ENCODE data around the gene PRR33.

Gene PRR33

DNA sequence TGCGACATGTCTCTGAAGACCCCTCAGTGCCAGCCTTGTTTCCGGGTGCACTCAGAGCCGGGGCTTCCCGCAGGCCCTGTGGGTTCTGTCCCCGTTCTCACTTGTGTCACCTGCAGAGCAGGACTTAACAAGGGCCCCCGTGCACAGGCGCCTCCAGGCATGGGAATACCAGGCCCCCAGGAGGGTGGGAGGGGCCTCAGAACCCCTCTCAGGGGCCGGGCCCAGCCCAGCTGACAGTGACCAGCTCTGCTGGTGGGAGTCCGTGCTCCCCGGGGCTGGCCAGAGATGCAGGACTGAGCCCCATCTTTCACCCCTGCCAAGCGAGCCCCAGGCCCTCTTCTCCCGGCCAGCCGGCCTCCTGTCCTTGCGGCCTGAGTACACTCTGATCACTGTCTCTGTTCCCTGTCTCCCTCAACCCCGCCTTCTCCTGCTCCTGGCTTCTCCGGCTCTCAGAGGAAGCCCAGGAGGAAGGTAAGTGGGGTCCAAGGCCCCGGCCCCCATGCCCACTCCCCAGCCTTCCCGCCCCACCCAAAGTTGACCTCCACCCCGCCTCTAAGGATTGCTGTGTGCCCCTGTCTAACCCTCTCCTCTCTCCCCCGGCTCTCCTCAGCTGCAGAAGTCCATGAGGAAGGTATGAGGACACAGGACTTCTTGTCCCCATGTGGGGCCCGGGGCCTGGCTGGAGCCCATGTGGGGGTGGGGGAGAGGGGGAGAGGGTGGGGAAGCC lies 33.1 kb upstream of the PRR33 start:
- Histone ChIP-seq H2AFZ (ENCODE audit: low read length) (no peak overlapping the region), H3F3A (ENCODE audit: low read depth) (no peaks in the 10 kb centered on the region), H3K4me3 (ENCODE audit: low read length, poor library complexity, severe bottlenecking) (no peak overlapping the region), H3K9me2 (replicated peaks; ENCODE audit: low read depth, low read length) (no peaks in the 10 kb centered on the region), H3K79me2 (ENCODE audit: insufficient read depth, low read length) (no peaks in the 10 kb centered on the region), H3K4me2 (ENCODE audit: low read depth, low read length, poor library complexity, severe bottlenecking) (no peak overlapping the region), H3K9me3 (ENCODE audit: insufficient read depth, low read depth, low read length) (no peaks in the 10 kb centered on the region), H3K9ac (ENCODE audit: low read depth, low read length, poor library complexity, severe bottlenecking) (no peak overlapping the region), H3K4me1 (ENCODE audit: insufficient read depth, low read length, poor library complexity, severe bottlenecking) (peaks cover 5% of the 10 kb centered on the region), H3K36me3 (ENCODE audit: insufficient read depth, low read length) (no peaks in the 10 kb centered on the region), H4K20me1 (ENCODE audit: insufficient read depth, low read length, poor library complexity, severe bottlenecking) (no peaks in the 10 kb centered on the region), H3K27me3 (ENCODE audit: insufficient read depth, low read length, poor library complexity, severe bottlenecking) (no peaks in the 10 kb centered on the region)
- no peak for TF ChIP-seq EZH2phosphoT487 (IDR thresholded peaks at IDR 0.05; ENCODE audit: borderline replicate concordance)

- Histone ChIP-seq H3K27me3 (ENCODE audit: insufficient read depth, low read length, poor library complexity, severe bottlenecking) (no peaks in the 10 kb centered on the region), H3K36me3 (ENCODE audit: insufficient read depth, low read length) (no peaks in the 10 kb centered on the region), H3K4me1 (ENCODE audit: insufficient read depth, low read length, poor library complexity, severe bottlenecking) (peaks cover 5% of the 10 kb centered on the region), H3K4me2 (ENCODE audit: low read depth, low read length, poor library complexity, severe bottlenecking) (no peak overlapping the region), H2AFZ (ENCODE audit: low read length) (no peak overlapping the region), H3K9ac (ENCODE audit: low read depth, low read length, poor library complexity, severe bottlenecking) (no peak overlapping the region), H3K4me3 (ENCODE audit: low read length, poor library complexity, severe bottlenecking) (no peak overlapping the region), H3K9me2 (replicated peaks; ENCODE audit: low read depth, low read length) (no peaks in the 10 kb centered on the region), H4K20me1 (ENCODE audit: insufficient read depth, low read length, poor library complexity, severe bottlenecking) (no peaks in the 10 kb centered on the region), H3K79me2 (ENCODE audit: insufficient read depth, low read length) (no peaks in the 10 kb centered on the region), H3F3A (ENCODE audit: low read depth) (no peaks in the 10 kb centered on the region), H3K9me3 (ENCODE audit: insufficient read depth, low read depth, low read length) (no peaks in the 10 kb centered on the region)
- TF ChIP-seq, protein P1, sequence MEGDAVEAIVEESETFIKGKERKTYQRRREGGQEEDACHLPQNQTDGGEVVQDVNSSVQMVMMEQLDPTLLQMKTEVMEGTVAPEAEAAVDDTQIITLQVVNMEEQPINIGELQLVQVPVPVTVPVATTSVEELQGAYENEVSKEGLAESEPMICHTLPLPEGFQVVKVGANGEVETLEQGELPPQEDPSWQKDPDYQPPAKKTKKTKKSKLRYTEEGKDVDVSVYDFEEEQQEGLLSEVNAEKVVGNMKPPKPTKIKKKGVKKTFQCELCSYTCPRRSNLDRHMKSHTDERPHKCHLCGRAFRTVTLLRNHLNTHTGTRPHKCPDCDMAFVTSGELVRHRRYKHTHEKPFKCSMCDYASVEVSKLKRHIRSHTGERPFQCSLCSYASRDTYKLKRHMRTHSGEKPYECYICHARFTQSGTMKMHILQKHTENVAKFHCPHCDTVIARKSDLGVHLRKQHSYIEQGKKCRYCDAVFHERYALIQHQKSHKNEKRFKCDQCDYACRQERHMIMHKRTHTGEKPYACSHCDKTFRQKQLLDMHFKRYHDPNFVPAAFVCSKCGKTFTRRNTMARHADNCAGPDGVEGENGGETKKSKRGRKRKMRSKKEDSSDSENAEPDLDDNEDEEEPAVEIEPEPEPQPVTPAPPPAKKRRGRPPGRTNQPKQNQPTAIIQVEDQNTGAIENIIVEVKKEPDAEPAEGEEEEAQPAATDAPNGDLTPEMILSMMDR (conservative IDR thresholded peaks at IDR 0.05; ENCODE audit: low read length), result no peak
- TF ChIP-seq EZH2phosphoT487 (IDR thresholded peaks at IDR 0.05; ENCODE audit: borderline replicate concordance), result no peak
These were observed 32.5 kb upstream of the PRR33 start for GRCh38 chr11:1924181-1924580.

DNA sequence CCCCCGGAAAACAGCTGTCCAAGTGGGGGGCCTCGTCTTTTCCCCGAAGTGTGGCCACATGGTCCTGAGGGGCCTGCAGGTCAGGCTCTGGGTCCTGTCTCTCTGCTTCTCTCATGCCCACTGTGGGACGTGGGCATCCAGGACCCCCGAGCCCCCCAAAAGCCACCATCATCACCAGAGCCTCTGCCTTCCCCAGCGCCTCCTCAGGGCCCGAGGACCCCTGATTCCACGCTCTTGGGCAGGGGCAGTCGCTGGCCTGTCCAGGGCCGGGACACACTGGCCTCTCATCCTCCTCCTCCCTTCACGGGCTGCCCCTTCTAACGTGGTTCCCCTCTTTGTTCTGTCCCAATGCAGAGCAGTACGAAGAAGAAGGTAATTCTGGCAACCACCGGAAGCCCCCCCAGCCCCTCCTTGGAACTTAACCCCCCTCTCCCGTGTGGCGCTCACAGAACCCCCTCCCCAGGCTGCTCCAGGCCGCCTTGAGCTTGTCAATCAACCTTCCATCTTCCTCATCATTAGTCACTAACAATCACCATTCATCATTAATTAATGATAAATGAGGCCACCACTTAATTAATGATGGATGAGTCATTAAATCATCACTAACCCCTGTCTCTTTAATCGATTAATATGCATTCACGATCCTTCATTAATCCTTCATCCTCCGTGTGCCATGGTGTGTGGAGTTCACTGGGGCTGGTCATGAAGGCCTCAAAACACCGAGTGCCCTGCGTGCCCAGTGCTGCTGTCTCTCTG lies 31.7 kb upstream of the PRR33 start:
- no peaks in the 10 kb centered on the region for H3K79me2 ChIP-seq (ENCODE audit: insufficient read depth, low read length)
- H3K36me3 ChIP-seq (ENCODE audit: insufficient read depth, low read length), result no peaks in the 10 kb centered on the region
- H4K20me1 ChIP-seq (ENCODE audit: insufficient read depth, low read length, poor library complexity, severe bottlenecking), result no peaks in the 10 kb centered on the region
- no peaks in the 10 kb centered on the region for H3K9me2 ChIP-seq (replicated peaks; ENCODE audit: low read depth, low read length)
- H2AFZ ChIP-seq (ENCODE audit: low read length), result peak overlapping the region; percentile 91; the same call in 1 of the 2 replicates
- peak overlapping the region; percentile 56 for H3K9ac ChIP-seq (ENCODE audit: low read depth, low read length, poor library complexity, severe bottlenecking)
- no peaks in the 10 kb centered on the region for H3K9me3 ChIP-seq (ENCODE audit: insufficient read depth, low read depth, low read length)
- TF ChIP-seq, protein P1 (conservative IDR thresholded peaks at IDR 0.05; ENCODE audit: low read length), result no peak
- TF ChIP-seq EZH2phosphoT487 (IDR thresholded peaks at IDR 0.05; ENCODE audit: borderline replicate concordance), result no peak
- no peaks in the 10 kb centered on the region for H3K27me3 ChIP-seq (ENCODE audit: insufficient read depth, low read length, poor library complexity, severe bottlenecking)
- no peak overlapping the region for H3K4me2 ChIP-seq (ENCODE audit: low read depth, low read length, poor library complexity, severe bottlenecking)
- H3K4me3 ChIP-seq (ENCODE audit: low read length, poor library complexity, severe bottlenecking), result no peak overlapping the region
- no peaks in the 10 kb centered on the region for H3F3A ChIP-seq (ENCODE audit: low read depth)
- H3K4me1 ChIP-seq (ENCODE audit: insufficient read depth, low read length, poor library complexity, severe bottlenecking), result peaks cover 5% of the 10 kb centered on the region
